A549 (cell line): ENCODE data around the gene ATP7B. TPM values are rescaled to one million over a fixed set of nuclear protein-coding genes. Genes with fewer than 3 reads are reported as not detected.

Experiments used
- ATAC-seq, 2 experiments: fragments of 200-7000 bp in 1 of 2; fragments of >200 bp in 1 of 2; cut with Nextera tagmentation in 1 of 2; cut with Tn5 transposase in 1 of 2; 3 replicates each; pipeline versions ENCODE4 v1.8.0 to v1.9.1; 2018 to 2020; ENCODE audit warnings: mild to moderate bottlenecking in 1 of 2, moderate library complexity in 1 of 2
- CTCF ChIA-PET: fragments of 300-600 bp; sonication (Branson Sonifier 250); formaldehyde crosslinking; extraction: SDS; loops from one replicate; lab custom pipeline; 2021; ENCODE audit warnings: antibody characterized with exemption, inconsistent platforms; lab: Yijun Ruan, JAX
- POLR2A ChIA-PET: fragments of 350-600 bp; formaldehyde crosslinking; extraction: SDS; loops from one replicate; lab custom pipeline; 2021; ENCODE audit warnings: antibody characterized with exemption, inconsistent platforms; lab: Yijun Ruan, JAX
- DNase-seq, 2 experiments: peaks; one replicate each; pipeline versions ENCODE4 v3.0.0 to v3.0.0-alpha.2; 2011 to 2016; ENCODE audit warnings: low read depth in 1 of 2, low spot score in 1 of 2
- FAIRE-seq: peaks from 2 replicates; lab custom pipeline; 2011; peaks lifted over from hg19 to GRCh38; lab: Jason Lieb, UNC
- H3K27ac ChIP-seq, 2 experiments: fragments of >200 bp; sonication (Bioruptor Twin); formaldehyde crosslinking; 3 replicates each; pipeline ENCODE4 v1.5.1; 2016 to 2017
- H3K4me1 ChIP-seq: fragments of >200 bp; sonication (Bioruptor Twin); formaldehyde crosslinking; 3 replicates; pipeline ENCODE4 v1.6.1; 2016
- H3K4me2 ChIP-seq: fragments of >200 bp; sonication (Bioruptor Twin); formaldehyde crosslinking; 3 replicates; pipeline ENCODE4 v1.6.1; 2016
- H3K4me3 ChIP-seq: fragments of >200 bp; sonication (Bioruptor Twin); formaldehyde crosslinking; 3 replicates; pipeline ENCODE4 v1.5.1; 2016
- H3K9me3 ChIP-seq: fragments of >200 bp; sonication (Bioruptor Twin); formaldehyde crosslinking; 3 replicates; pipeline ENCODE4 v1.6.1; 2016
- BHLHE40 ChIP-seq: IDR thresholded peaks from 2 replicates; pipeline ENCODE4 v1.6.1; 2012; ENCODE audit warnings: low read depth, low read length, inconsistent platforms
- CBX8 ChIP-seq: fragments of 200-600 bp; sonication (generic); IDR thresholded peaks from 2 replicates; pipeline ENCODE4 v1.6.1; 2016
- CHD2 ChIP-seq: fragments of 150-350 bp; IDR thresholded peaks from 2 replicates; pipeline ENCODE4 v1.6.1; 2014; ENCODE audit warnings: low read length; ENCODE audit not compliant: partially characterized antibody
- EHF ChIP-seq: fragments of 250-450 bp; sonication (Bioruptor Pico); IDR thresholded peaks from 2 replicates; pipeline ENCODE4 v1.5.0; 2020; ENCODE audit warnings: mild to moderate bottlenecking
- EP300 ChIP-seq, 2 experiments: fragments of >200 bp; sonication (Bioruptor Twin); formaldehyde crosslinking; IDR thresholded peaks; 2 replicates in 1 of 2; 3 replicates in 1 of 2; pipeline ENCODE4 v1.6.1; 2016 to 2017
- FOSB ChIP-seq: fragments of 250-450 bp; sonication (Bioruptor Pico); IDR thresholded peaks from 2 replicates; pipeline ENCODE4 v1.5.0; 2020; ENCODE audit warnings: mild to moderate bottlenecking, moderate library complexity
- FOXS1 ChIP-seq: fragments of 250-450 bp; sonication (Bioruptor Pico); IDR thresholded peaks from 2 replicates; pipeline ENCODE4 v1.5.0; 2020; ENCODE audit warnings: mild to moderate bottlenecking, moderate library complexity
- GATA3 ChIP-seq: IDR thresholded peaks from 2 replicates; pipeline ENCODE4 v1.6.1; 2012; ENCODE audit warnings: borderline replicate concordance
- HEYL ChIP-seq: fragments of 250-450 bp; sonication (Bioruptor Pico); IDR thresholded peaks from 2 replicates; pipeline ENCODE4 v1.8.0; 2021; ENCODE audit warnings: mild to moderate bottlenecking, moderate library complexity
- HOXB13 ChIP-seq: fragments of 250-450 bp; sonication (Bioruptor Pico); IDR thresholded peaks from 2 replicates; pipeline ENCODE4 v1.5.0; 2020; ENCODE audit warnings: low read depth, mild to moderate bottlenecking, moderate library complexity
- JUN ChIP-seq, 2 experiments: fragments of >200 bp; sonication (Bioruptor Twin); formaldehyde crosslinking; IDR thresholded peaks; 2 replicates in 1 of 2; 3 replicates in 1 of 2; pipeline ENCODE4 v1.6.1; 2016 to 2017
- JUNB ChIP-seq: fragments of >200 bp; sonication (Bioruptor Twin); formaldehyde crosslinking; IDR thresholded peaks from 2 replicates; pipeline ENCODE4 v1.6.1; 2016
- KDM1A ChIP-seq: fragments of 200-600 bp; sonication (generic); IDR thresholded peaks from 2 replicates; pipeline ENCODE4 v1.6.1; 2016; ENCODE audit warnings: low read depth, mild to moderate bottlenecking
- MAFK ChIP-seq: fragments of 450-650 bp; IDR thresholded peaks from 2 replicates; pipeline ENCODE4 v1.6.1; 2014; ENCODE audit not compliant: partially characterized antibody
- MAZ ChIP-seq: fragments of 150-350 bp; IDR thresholded peaks from 2 replicates; pipeline ENCODE4 v1.6.1; 2014; ENCODE audit warnings: antibody characterized with exemption, low read depth, low read length, borderline replicate concordance
- MYC ChIP-seq: IDR thresholded peaks from 2 replicates; pipeline ENCODE4 v1.6.1; 2012; ENCODE audit warnings: mild to moderate bottlenecking, inconsistent platforms, low read length, improper control_type of control experiment, borderline replicate concordance
- NFE2L2 ChIP-seq: fragments of 150-350 bp; conservative IDR thresholded peaks from 2 replicates; pipeline ENCODE4 v1.6.1; 2014; ENCODE audit warnings: low read length
- NPAS2 ChIP-seq: fragments of 250-450 bp; sonication (Bioruptor Pico); IDR thresholded peaks from 2 replicates; pipeline ENCODE4 v1.8.0; 2022; ENCODE audit warnings: mild to moderate bottlenecking, moderate library complexity, borderline replicate concordance
- PHF8 ChIP-seq: fragments of 200-600 bp; sonication (generic); IDR thresholded peaks from 2 replicates; pipeline ENCODE4 v1.6.1; 2016; ENCODE audit warnings: low read depth, mild to moderate bottlenecking, antibody characterized with exemption, moderate library complexity, borderline replicate concordance
- POLR2A ChIP-seq: IDR thresholded peaks from 2 replicates; pipeline ENCODE4 v1.6.1; 2012; ENCODE audit warnings: mild to moderate bottlenecking, low read length
- POLR2AphosphoS2 ChIP-seq: conservative IDR thresholded peaks from 2 replicates; pipeline ENCODE4 v1.6.1; 2012; ENCODE audit warnings: low read length, improper control_type of control experiment, inconsistent platforms
- RAD21 ChIP-seq, 2 experiments: fragments of >200 bp in 1 of 2; sonication (Bioruptor Twin) in 1 of 2; formaldehyde crosslinking in 1 of 2; IDR thresholded peaks in 1 of 2; conservative IDR thresholded peaks in 1 of 2; 2 replicates in 1 of 2; 3 replicates in 1 of 2; pipeline ENCODE4 v1.6.1; 2012 to 2018; ENCODE audit warnings: inconsistent platforms in 1 of 2
- RARB ChIP-seq: fragments of 250-450 bp; sonication (Bioruptor Pico); IDR thresholded peaks from 2 replicates; pipeline ENCODE4 v1.8.0; 2021; ENCODE audit warnings: mild to moderate bottlenecking, moderate library complexity
- RCOR1 ChIP-seq: fragments of 150-350 bp; IDR thresholded peaks from 2 replicates; pipeline ENCODE4 v1.6.1; 2014; ENCODE audit warnings: antibody characterized with exemption, low read length, low read depth
- REST ChIP-seq: fragments of 200-600 bp; sonication (generic); IDR thresholded peaks from 2 replicates; pipeline ENCODE4 v1.6.1; 2016; ENCODE audit warnings: antibody characterized with exemption, mild to moderate bottlenecking, moderate library complexity
- RFX5 ChIP-seq: fragments of 450-650 bp; IDR thresholded peaks from 2 replicates; pipeline ENCODE4 v1.7.1; 2014; ENCODE audit warnings: antibody characterized with exemption, mild to moderate bottlenecking, moderate library complexity
- SMC3 ChIP-seq: fragments of >200 bp; sonication (Bioruptor Twin); formaldehyde crosslinking; IDR thresholded peaks from 3 replicates; pipeline ENCODE4 v1.6.1; 2018; ENCODE audit warnings: inconsistent platforms
- SREBF2 ChIP-seq: fragments of 450-650 bp; IDR thresholded peaks from 2 replicates; pipeline ENCODE4 v1.6.1; 2014; ENCODE audit warnings: mild to moderate bottlenecking, moderate library complexity
- TP53 ChIP-seq: fragments of 250-450 bp; sonication (Bioruptor Pico); IDR thresholded peaks from 2 replicates; pipeline ENCODE4 v1.5.0; 2021; ENCODE audit warnings: mild to moderate bottlenecking, moderate library complexity
- ZSCAN20 ChIP-seq: fragments of 250-450 bp; sonication (Bioruptor Pico); IDR thresholded peaks from 2 replicates; pipeline ENCODE4 v1.8.0; 2022; ENCODE audit warnings: mild to moderate bottlenecking, moderate library complexity
- WGBS: methylation state at CpG from one replicate; pipeline ENCODE4 v1.1.6; 2017; ENCODE audit errors: missing lambda C conversion rate; 5-methylcytosine and 5-hydroxymethylcytosine counted together
- polyA plus RNA-seq, 4 experiments: library from polyadenylated mRNA; depleted of rRNA in 3 of 4; stranded (reverse); fragments of >200 nt; fragmentation: RNase III in 1 of 4; extraction: RNeasy Plus Mini Kit Qiagen cat#74134 plus additional on column Dnase treatment in 1 of 4; gene quantifications; 2 replicates in 3 of 4; 3 replicates in 1 of 4; pipeline ENCODE4 v1.2.3, GENCODE V29; 2011 to 2017
- TF ChIP-seq, protein P1 (sequence below): fragments of 250-450 bp; sonication (Bioruptor Pico); IDR thresholded peaks from 2 replicates; pipeline ENCODE4 v1.5.0; 2020; ENCODE audit warnings: low read depth, mild to moderate bottlenecking, moderate library complexity

ATP7B gene
- polyA plus RNA-seq, 2 of the 4 experiments (the other 2 are of a cell fraction), result 2.8 to 3.9 TPM

DNA sequence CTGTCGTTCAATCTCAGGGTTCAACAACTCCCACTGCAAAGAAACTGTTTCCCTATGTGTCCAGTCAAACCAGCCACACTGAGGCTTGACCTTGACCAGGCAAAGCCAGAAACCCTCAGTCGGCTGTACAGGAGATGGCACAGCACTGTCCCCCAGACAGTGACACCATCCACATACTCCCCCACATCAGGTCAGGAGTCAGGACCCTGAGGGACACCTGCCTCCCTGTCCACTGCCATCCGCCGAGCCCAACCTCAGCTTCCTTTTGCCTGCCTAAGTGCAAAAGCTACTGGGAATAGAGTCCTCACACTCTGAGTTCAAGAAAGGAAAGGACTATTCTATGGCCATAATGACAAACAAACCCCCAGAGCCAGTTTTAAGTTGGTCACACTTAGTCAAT lies 66.8 kb downstream of the ATP7B start:
- 40% methylated on average over 4 of the region's 4 CpGs for WGBS
- FAIRE-seq, result no peak
- Histone ChIP-seq H3K27ac (no peak overlapping the region), H3K4me1 (no peaks in the 10 kb centered on the region), H3K4me2 (no peak overlapping the region), H3K4me3 (no peak overlapping the region), H3K9me3 (no peaks in the 10 kb centered on the region)
- POLR2A ChIA-PET, result no interaction called here
- no peak for TF ChIP-seq KDM1A
- no peak for TF ChIP-seq POLR2A
- no peak for TF ChIP-seq JUNB
- no peak for TF ChIP-seq RAD21 (conservative IDR thresholded peaks at IDR 0.05 in 1 of 2, IDR thresholded peaks at IDR 0.05 in 1 of 2)
- TF ChIP-seq PHF8, result no peak
- no peak for TF ChIP-seq FOXS1 (CRISPR knock-in tag)
- no peak for TF ChIP-seq SREBF2
- TF ChIP-seq HEYL (CRISPR knock-in tag), result no peak
- no peak for TF ChIP-seq POLR2AphosphoS2
- no peak for TF ChIP-seq MAZ
- no peak for TF ChIP-seq MYC
- TF ChIP-seq HOXB13 (CRISPR knock-in tag), result no peak
- no peak for TF ChIP-seq REST
- TF ChIP-seq, protein P1, sequence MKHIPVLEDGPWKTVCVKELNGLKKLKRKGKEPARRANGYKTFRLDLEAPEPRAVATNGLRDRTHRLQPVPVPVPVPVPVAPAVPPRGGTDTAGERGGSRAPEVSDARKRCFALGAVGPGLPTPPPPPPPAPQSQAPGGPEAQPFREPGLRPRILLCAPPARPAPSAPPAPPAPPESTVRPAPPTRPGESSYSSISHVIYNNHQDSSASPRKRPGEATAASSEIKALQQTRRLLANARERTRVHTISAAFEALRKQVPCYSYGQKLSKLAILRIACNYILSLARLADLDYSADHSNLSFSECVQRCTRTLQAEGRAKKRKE (CRISPR knock-in tag), result no peak
- no peak for TF ChIP-seq ZSCAN20
- TF ChIP-seq CHD2, result no peak
- TF ChIP-seq MAFK, result no peak
- no peak for TF ChIP-seq FOSB
- no peak for ATAC-seq
- DNase-seq, result no peak
- CTCF ChIA-PET, result interaction anchor here (1.6 kb wide), 1 partner anchor 9 kb away, joined by 3 read pairs; no protein-coding TSS in a partner anchor

- H3K4me1 ChIP-seq, result no peaks in the 10 kb centered on the region
- no peak overlapping the region for H3K4me3 ChIP-seq
- FAIRE-seq, result no peak
- no peak for DNase-seq
- WGBS, result 60% methylated on average over 7 of the region's 8 CpGs
- H3K27ac ChIP-seq, result no peak overlapping the region
- CTCF ChIA-PET, result interaction anchor here (1.6 kb wide), 1 partner anchor 8 kb away, joined by 3 read pairs; no protein-coding TSS in a partner anchor
- ATAC-seq, result no peak
- POLR2A ChIA-PET, result no interaction called here
- no peak overlapping the region for H3K4me2 ChIP-seq
- TF ChIP-seq EHF (CRISPR knock-in tag) (no peak), SMC3 (no peak), TP53 (CRISPR knock-in tag) (no peak), EP300 (IDR thresholded peaks at IDR 0.05) (no peak), BHLHE40 (no peak), SREBF2 (no peak), FOXS1 (CRISPR knock-in tag) (no peak), JUN (IDR thresholded peaks at IDR 0.05) (no peak), GATA3 (no peak), NPAS2 (CRISPR knock-in tag) (no peak), RFX5 (no peak), MAZ (no peak), FOSB (no peak), RARB (CRISPR knock-in tag) (no peak), RCOR1 (no peak), NFE2L2 (no peak), CBX8 (no peak)
- no peaks in the 10 kb centered on the region for H3K9me3 ChIP-seq
Measured at GRCh38 chr13:51943721-51944120, 67.5 kb downstream of the ATP7B start.
